ENCODE data around the gene ANKRD28. TPM values are rescaled to one million over a fixed set of nuclear protein-coding genes. Genes with fewer than 3 reads are reported as not detected.

ANKRD28 gene
- total RNA-seq, 2 donors from 2014 or later: 54.5 to 69.3 TPM

- Mint-ChIP-seq H3K36me3 (ENCODE audit: low read depth) (peaks cover 25% of the 10 kb centered on the region), H3K27me3 (no peaks in the 10 kb centered on the region), H3K27ac (peak overlapping the region; percentile 34), H3K4me1 (peaks cover 21% of the 10 kb centered on the region), H3K4me3 (no peak overlapping the region), H3K9me3 (peaks cover 3% of the 10 kb centered on the region)
- no peak for ATAC-seq (replicated peaks)
Measured at GRCh38 chr3:15664144-15664543, 133.6 kb downstream of the ANKRD28 start.

- peaks cover 13% of the 10 kb centered on the region for H3K9me3 Mint-ChIP-seq
- no peak for ATAC-seq (replicated peaks)
- no peak overlapping the region for H3K27ac Mint-ChIP-seq
- no peak overlapping the region for H3K4me3 Mint-ChIP-seq
- no peaks in the 10 kb centered on the region for H3K36me3 Mint-ChIP-seq (ENCODE audit: low read depth)
- peaks cover 6% of the 10 kb centered on the region for H3K4me1 Mint-ChIP-seq
- H3K27me3 Mint-ChIP-seq: no peaks in the 10 kb centered on the region
Measured at GRCh38 chr3:15660055-15660935, 137.5 kb downstream of the ANKRD28 start.

- no peak for ATAC-seq (replicated peaks)
- no peaks in the 10 kb centered on the region for H3K27me3 Mint-ChIP-seq
- peaks cover 13% of the 10 kb centered on the region for H3K9me3 Mint-ChIP-seq
- H3K4me1 Mint-ChIP-seq: peaks cover 6% of the 10 kb centered on the region
- H3K36me3 Mint-ChIP-seq (ENCODE audit: low read depth): no peaks in the 10 kb centered on the region
- H3K27ac Mint-ChIP-seq: no peak overlapping the region
- no peak overlapping the region for H3K4me3 Mint-ChIP-seq
Measured at GRCh38 chr3:15659254-15659975, 138.4 kb downstream of the ANKRD28 start.

- Mint-ChIP-seq H3K9me3 (peaks cover 10% of the 10 kb centered on the region), H3K4me1 (peaks cover 6% of the 10 kb centered on the region), H3K27ac (no peak overlapping the region), H3K36me3 (ENCODE audit: low read depth) (no peaks in the 10 kb centered on the region), H3K4me3 (no peak overlapping the region), H3K27me3 (no peaks in the 10 kb centered on the region)
- no peak for ATAC-seq (replicated peaks)
Measured at GRCh38 chr3:15657016-15657415, 140.8 kb downstream of the ANKRD28 start.

GRCh38 chr3:15656342-15656741 lies 141.4 kb downstream of the ANKRD28 start:
- Mint-ChIP-seq H3K4me1 (peaks cover 6% of the 10 kb centered on the region), H3K9me3 (peaks cover 10% of the 10 kb centered on the region), H3K27me3 (peaks cover under 1% of the 10 kb centered on the region), H3K36me3 (ENCODE audit: low read depth) (no peaks in the 10 kb centered on the region), H3K27ac (no peak overlapping the region), H3K4me3 (no peak overlapping the region)
- no peak for ATAC-seq (replicated peaks)

- no peak overlapping the region for H3K4me3 Mint-ChIP-seq
- H3K36me3 Mint-ChIP-seq (ENCODE audit: low read depth): no peaks in the 10 kb centered on the region
- peaks cover 10% of the 10 kb centered on the region for H3K9me3 Mint-ChIP-seq
- peaks cover 4% of the 10 kb centered on the region for H3K27me3 Mint-ChIP-seq
- peaks cover 11% of the 10 kb centered on the region for H3K4me1 Mint-ChIP-seq
- ATAC-seq (replicated peaks): no peak
- no peak overlapping the region for H3K27ac Mint-ChIP-seq
Measured at GRCh38 chr3:15654891-15655290, 142.9 kb downstream of the ANKRD28 start.

GRCh38 chr3:15654127-15654526 lies 143.7 kb downstream of the ANKRD28 start:
- Mint-ChIP-seq H3K36me3 (ENCODE audit: low read depth) (no peaks in the 10 kb centered on the region), H3K27me3 (peaks cover 7% of the 10 kb centered on the region), H3K4me3 (no peak overlapping the region), H3K4me1 (peaks cover 12% of the 10 kb centered on the region), H3K9me3 (peaks cover 14% of the 10 kb centered on the region), H3K27ac (no peak overlapping the region)
- no peak for ATAC-seq (replicated peaks)

GRCh38 chr3:15653321-15653720 lies 144.5 kb downstream of the ANKRD28 start:
- Mint-ChIP-seq H3K27me3 (peaks cover 7% of the 10 kb centered on the region), H3K4me1 (peaks cover 19% of the 10 kb centered on the region), H3K36me3 (ENCODE audit: low read depth) (no peaks in the 10 kb centered on the region), H3K4me3 (no peak overlapping the region), H3K9me3 (peaks cover 9% of the 10 kb centered on the region), H3K27ac (no peak overlapping the region)
- no peak for ATAC-seq (replicated peaks)

GRCh38 chr3:15651396-15651795 lies 146.4 kb downstream of the ANKRD28 start:
- Mint-ChIP-seq H3K27me3 (peaks cover 7% of the 10 kb centered on the region), H3K4me3 (no peak overlapping the region), H3K36me3 (ENCODE audit: low read depth) (no peaks in the 10 kb centered on the region), H3K4me1 (peaks cover 34% of the 10 kb centered on the region), H3K27ac (no peak overlapping the region), H3K9me3 (peaks cover 9% of the 10 kb centered on the region)
- ATAC-seq (replicated peaks): no peak

GRCh38 chr3:15649858-15650257 lies 147.9 kb downstream of the ANKRD28 start:
- H3K4me3 Mint-ChIP-seq: peak overlapping the region; percentile 40
- H3K27ac Mint-ChIP-seq: no peak overlapping the region
- no peak for ATAC-seq (replicated peaks)
- H3K9me3 Mint-ChIP-seq: peaks cover 4% of the 10 kb centered on the region
- H3K36me3 Mint-ChIP-seq (ENCODE audit: low read depth): no peaks in the 10 kb centered on the region
- peaks cover 34% of the 10 kb centered on the region for H3K4me1 Mint-ChIP-seq
- H3K27me3 Mint-ChIP-seq: peaks cover 7% of the 10 kb centered on the region

GRCh38 chr3:15649341-15649740 lies 148.4 kb downstream of the ANKRD28 start:
- Mint-ChIP-seq H3K36me3 (ENCODE audit: low read depth) (no peaks in the 10 kb centered on the region), H3K9me3 (peaks cover 4% of the 10 kb centered on the region), H3K27me3 (peaks cover 7% of the 10 kb centered on the region), H3K27ac (no peak overlapping the region), H3K4me1 (peaks cover 34% of the 10 kb centered on the region), H3K4me3 (peak overlapping the region; percentile 40)
- ATAC-seq (replicated peaks): no peak

GRCh38 chr3:15647611-15648167 lies 150.1 kb downstream of the ANKRD28 start:
- Mint-ChIP-seq H3K4me3 (peak overlapping the region; percentile 68), H3K36me3 (ENCODE audit: low read depth) (peaks cover 6% of the 10 kb centered on the region), H3K4me1 (peaks cover 34% of the 10 kb centered on the region), H3K27me3 (peaks cover 7% of the 10 kb centered on the region), H3K9me3 (peaks cover 4% of the 10 kb centered on the region), H3K27ac (peak overlapping the region; percentile 88)
- peak; percentile 93 for ATAC-seq (replicated peaks)

- H3K4me3 Mint-ChIP-seq: peak overlapping the region; percentile 68
Measured at GRCh38 chr3:15646851-15647511, 150.8 kb downstream of the ANKRD28 start.

More at GRCh38 chr3:15646851-15647511, 150.8 kb downstream of the ANKRD28 start:
- H3K27ac Mint-ChIP-seq: peak overlapping the region; percentile 88
- H3K27me3 Mint-ChIP-seq: peaks cover 7% of the 10 kb centered on the region
- peak; percentile 68 for ATAC-seq (replicated peaks)
- H3K9me3 Mint-ChIP-seq: peaks cover 4% of the 10 kb centered on the region
- H3K4me1 Mint-ChIP-seq: peaks cover 34% of the 10 kb centered on the region
- H3K36me3 Mint-ChIP-seq (ENCODE audit: low read depth): peaks cover 9% of the 10 kb centered on the region

All from activated T-helper 17 cell treated with anti-CD3 and anti-CD28 coated beads, Interleukin-2, amount 50 U/mL, for 72 hours (primary cell).